Left ventricle myocardium inferior (tissue), 1 donor: ENCODE results near the gene NRGN. TPM values are rescaled to one million over a fixed set of nuclear protein-coding genes. Genes with fewer than 3 reads are reported as not detected.

Source experiments
- DNase-seq: peaks from one replicate; pipeline ENCODE4 v3.0.0-alpha.2; 2020
- H3K27ac ChIP-seq: fragments of 200-600 bp; replicated peaks from 2 replicates; pipeline ENCODE4 v1.8.0; 2021
- H3K27me3 ChIP-seq: fragments of 200-600 bp; 2 replicates; pipeline ENCODE4 v1.8.0; 2021; ENCODE audit warnings: low read depth
- H3K36me3 ChIP-seq: fragments of 200-600 bp; 2 replicates; pipeline ENCODE4 v1.8.0; 2021
- H3K4me1 ChIP-seq: fragments of 200-600 bp; 2 replicates; pipeline ENCODE4 v1.8.0; 2021
- H3K4me3 ChIP-seq: fragments of 200-600 bp; 2 replicates; pipeline ENCODE4 v1.8.0; 2021; ENCODE audit warnings: mild to moderate bottlenecking, moderate library complexity
- H3K9me3 ChIP-seq: fragments of 200-600 bp; replicated peaks from 2 replicates; pipeline ENCODE4 v1.8.0; 2021
- CTCF ChIP-seq: fragments of 200-600 bp; IDR thresholded peaks from 2 replicates; pipeline ENCODE4 v1.8.0; 2021; ENCODE audit warnings: antibody characterized with exemption, mild to moderate bottlenecking, borderline replicate concordance
- intact Hi-C: fragments of 100-400 bp; cut with micrococcal nuclease; formaldehyde crosslinking; loops from one replicate; pipeline ENCODE4 v1.11.0; 2022
- total RNA-seq: library from RNA; stranded (reverse); fragmentation: NEBNext Ultra II Directional; extraction: Animal tissue kit (Norgen Biotek cat#: 25700); gene quantifications from one replicate; pipeline ENCODE4 v1.2.1, GENCODE V29; 2021
- donor health status: DM: no; HTN: yes; CAD: no; lungs with severe emphysema.

Gene NRGN
- total RNA-seq, 1 donor from 2014 or later, result 5.0 TPM

- H3K4me3 ChIP-seq, result peak overlapping the region; percentile 82
- TF ChIP-seq CTCF, result no peak
- peaks cover 71% of the 10 kb centered on the region for H3K4me1 ChIP-seq
- H3K27me3 ChIP-seq, result peaks cover 66% of the 10 kb centered on the region
- peak; percentile 37 for DNase-seq
- H3K27ac ChIP-seq, result peak overlapping the region; percentile 98
- peaks cover 20% of the 10 kb centered on the region for H3K36me3 ChIP-seq
- no peaks in the 10 kb centered on the region for H3K9me3 ChIP-seq
- intact Hi-C loops, result loop anchor here (5.0 to 10.0 kb wide), 2 partner anchors 73 to 89 kb away; partner anchors contain the start of genes SIAE and SPA17
Measured at GRCh38 chr11:124761301-124762104, 21.8 kb downstream of the NRGN start.

- Histone ChIP-seq H3K27ac (peak within 1 kb of the TSS; percentile 98), H3K4me3 (peak within 1 kb of the TSS; percentile 82), H3K27me3 (peaks cover 59% of the 10 kb centered on the region), H3K9me3 (no peaks in the 10 kb centered on the region), H3K36me3 (peaks cover 27% of the 10 kb centered on the region), H3K4me1 (peaks cover 64% of the 10 kb centered on the region)
- peak; percentile 59 for DNase-seq
- intact Hi-C loops, result loop anchor here (5.0 to 10.0 kb wide), 2 partner anchors 73 to 90 kb away; partner anchors contain the start of genes SIAE and SPA17
- no peak for TF ChIP-seq CTCF
Measured at GRCh38 chr11:124762105-124762623, 22.4 kb downstream of the NRGN start, which contains the start of gene ESAM. TSS of gene ESAM (minus strand) at chr11:124762290. CDS start at chr11:124762154, 136 bp downstream.

GRCh38 chr11:124762624-124763155 lies 22.9 kb downstream of the NRGN start:
- intact Hi-C loops, result loop anchor here (5.0 to 10.0 kb wide), 2 partner anchors 72 to 90 kb away; partner anchors contain the start of genes SIAE and SPA17
- no peak for TF ChIP-seq CTCF
- Histone ChIP-seq H3K27ac (peak overlapping the region; percentile 98), H3K36me3 (peaks cover 32% of the 10 kb centered on the region), H3K4me3 (peak overlapping the region; percentile 82), H3K27me3 (peaks cover 54% of the 10 kb centered on the region), H3K9me3 (no peaks in the 10 kb centered on the region), H3K4me1 (peaks cover 59% of the 10 kb centered on the region)
- DNase-seq, result no peak

GRCh38 chr11:124763156-124763947 lies 23.6 kb downstream of the NRGN start:
- peaks cover 34% of the 10 kb centered on the region for H3K36me3 ChIP-seq
- H3K27ac ChIP-seq, result peak overlapping the region; percentile 98
- TF ChIP-seq CTCF, result peak; percentile 81
- intact Hi-C loops, result loop anchor here (5.0 to 10.0 kb wide), 2 partner anchors 71 to 91 kb away; partner anchors contain the start of genes SIAE and SPA17
- H3K27me3 ChIP-seq, result peaks cover 47% of the 10 kb centered on the region
- no peaks in the 10 kb centered on the region for H3K9me3 ChIP-seq
- peak; percentile 88 for DNase-seq
- peak overlapping the region; percentile 82 for H3K4me3 ChIP-seq
- peaks cover 52% of the 10 kb centered on the region for H3K4me1 ChIP-seq

GRCh38 chr11:124766156-124766555 lies 26.4 kb downstream of the NRGN start:
- no peak for TF ChIP-seq CTCF
- no peaks in the 10 kb centered on the region for H3K9me3 ChIP-seq
- H3K27me3 ChIP-seq, result peaks cover 19% of the 10 kb centered on the region
- intact Hi-C loops, result loop anchor here (10.0 kb wide), 1 partner anchor 69 kb away; no protein-coding TSS in a partner anchor
- H3K36me3 ChIP-seq, result peaks cover 53% of the 10 kb centered on the region
- no peak overlapping the region for H3K27ac ChIP-seq
- H3K4me3 ChIP-seq, result no peak overlapping the region
- DNase-seq, result no peak
- H3K4me1 ChIP-seq, result peaks cover 25% of the 10 kb centered on the region
